Fibroblast of skin of scalp (primary cell): Measurements from ENCODE around the gene GNG14.
"Not testable (repeated sequence)": the region's sequence is repeated elsewhere in the genome, so short reads cannot be mapped to it uniquely, and the experiment has no call there.

ENCODE experiments used
- DNase-seq: peaks from one replicate; pipeline ENCODE4 v3.0.0-alpha.2; 2013

Gene GNG14

GRCh38 chr19:12696366-12697335 lies 8.9 kb downstream of the GNG14 start, which contains the start of gene FBXW9:
TSS of gene FBXW9 (minus strand) at chr19:12696631. CDS start at chr19:12696581, 50 bp downstream.
- DNase-seq, result peak; percentile 96

- DNase-seq, result not testable (repeated sequence)
Measured at GRCh38 chr19:12697425-12697824, 9.6 kb downstream of the GNG14 start.

- no peak for DNase-seq
Measured at GRCh38 chr19:12698138-12698537, 10.3 kb downstream of the GNG14 start.

GRCh38 chr19:12701596-12702282 lies 13.9 kb downstream of the GNG14 start:
- DNase-seq, result no peak

GRCh38 chr19:12703046-12703445 lies 15.2 kb downstream of the GNG14 start:
- peak; percentile 54 for DNase-seq

- DNase-seq, result no peak
Measured at GRCh38 chr19:12705169-12705568, 17.4 kb downstream of the GNG14 start.

GRCh38 chr19:12705654-12706331 lies 18.0 kb downstream of the GNG14 start:
- no peak for DNase-seq

GRCh38 chr19:12706332-12706718 lies 18.5 kb downstream of the GNG14 start:
- no peak for DNase-seq

- no peak for DNase-seq
Measured at GRCh38 chr19:12708641-12709040, 20.8 kb downstream of the GNG14 start.

GRCh38 chr19:12711187-12711586 lies 23.4 kb downstream of the GNG14 start:
- no peak for DNase-seq

GRCh38 chr19:12712077-12712476 lies 24.3 kb downstream of the GNG14 start:
- not testable (repeated sequence) for DNase-seq

- DNase-seq, result not testable (repeated sequence)
Measured at GRCh38 chr19:12713304-12713703, 25.5 kb downstream of the GNG14 start.

- no peak for DNase-seq
Measured at GRCh38 chr19:12715102-12715501, 27.3 kb downstream of the GNG14 start.

GRCh38 chr19:12715929-12716328 lies 28.1 kb downstream of the GNG14 start:
- no peak for DNase-seq

GRCh38 chr19:12720296-12720695 lies 32.5 kb downstream of the GNG14 start:
- no peak for DNase-seq

GRCh38 chr19:12720851-12721655 lies 33.3 kb downstream of the GNG14 start:
- no peak for DNase-seq

- peak; percentile 75 for DNase-seq
Measured at GRCh38 chr19:12721656-12722565, 34.1 kb downstream of the GNG14 start.

- peak; percentile 100 for DNase-seq
Measured at GRCh38 chr19:12722566-12723380, 35.0 kb downstream of the GNG14 start.

GRCh38 chr19:12723381-12723640 lies 35.5 kb downstream of the GNG14 start:
- no peak for DNase-seq
